Activated CD8-positive, alpha-beta T cell treated with anti-CD3 and anti-CD28 coated beads for 36 hours (primary cell): ENCODE results near the gene SERPINF2. TPM values are rescaled to one million over a fixed set of nuclear protein-coding genes. Genes with fewer than 3 reads are reported as not detected.
A peak's percentile ranks its signal among the peaks of the same experiment; 100 is the strongest.

ENCODE experiments used
- ATAC-seq: fragments of 200-7000 bp; cut with Tn5 transposase; one replicate; pipeline ENCODE4 v1.10.0; 2021; ENCODE audit warnings: mild to moderate bottlenecking, moderate library complexity
- CTCF ChIA-PET: fragments of 350-600 bp; sonication (Branson Sonifier 250); formaldehyde crosslinking; loops from one replicate; lab custom pipeline; 2021; ENCODE audit warnings: antibody characterized with exemption; lab: Charles Lee
- POLR2A ChIA-PET: fragments of 350-600 bp; sonication (Branson Sonifier 250); formaldehyde crosslinking; loops from one replicate; lab custom pipeline; 2021; ENCODE audit warnings: antibody characterized with exemption; lab: Charles Lee
- DNase-seq: peaks from one replicate; pipeline ENCODE4 v3.0.0-alpha.2; 2020
- H3K27ac Mint-ChIP-seq: one replicate; pipeline ENCODE4 v1.8.0; 2021; ENCODE audit warnings: mild to moderate bottlenecking, mixed read lengths
- H3K27me3 Mint-ChIP-seq: one replicate; pipeline ENCODE4 v1.8.0; 2021; ENCODE audit warnings: mixed read lengths
- H3K36me3 Mint-ChIP-seq: one replicate; pipeline ENCODE4 v1.8.0; 2021; ENCODE audit warnings: low read depth, mixed read lengths
- H3K4me1 Mint-ChIP-seq: one replicate; pipeline ENCODE4 v1.8.0; 2021; ENCODE audit warnings: low read depth, mixed read lengths
- H3K4me3 Mint-ChIP-seq: one replicate; pipeline ENCODE4 v1.8.0; 2021; ENCODE audit warnings: mild to moderate bottlenecking, moderate library complexity, mixed read lengths
- H3K9me3 Mint-ChIP-seq: one replicate; pipeline ENCODE4 v1.8.0; 2021; ENCODE audit warnings: mixed read lengths
- intact Hi-C: fragments of 100-400 bp; cut with micrococcal nuclease; formaldehyde crosslinking; loops from one replicate; pipeline ENCODE4 v1.10.0; 2022
- total RNA-seq, 2 experiments: library from RNA; stranded (reverse); gene quantifications; one replicate each; pipeline ENCODE4 v1.2.3, GENCODE V29; 2021
- TF ChIP-seq, protein P1 (sequence below): fragments of 200-600 bp; IDR thresholded peaks from one replicate; pipeline ENCODE4 v1.8.0; 2022; ENCODE audit warnings: antibody characterized with exemption, mild to moderate bottlenecking

SERPINF2 gene
- total RNA-seq, 2 experiments from 2014 or later, result 0.11 to 0.18 TPM

DNA sequence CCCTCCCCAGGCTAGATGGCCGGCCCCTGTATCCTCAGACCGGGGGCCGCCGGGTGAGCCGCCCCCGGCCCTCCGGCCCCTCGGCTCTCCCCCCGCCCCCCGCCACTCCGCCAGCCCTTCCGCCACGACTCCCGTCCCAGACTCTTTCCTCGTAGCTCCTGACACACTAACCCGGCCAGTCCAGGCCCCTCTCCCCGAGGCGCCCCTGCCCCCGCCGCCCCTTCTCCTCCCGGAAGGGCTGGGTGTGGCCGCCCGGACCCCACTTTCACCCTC lies 26.9 kb upstream of the SERPINF2 start:
- no peak for ATAC-seq
- peaks cover 3% of the 10 kb centered on the region for H3K36me3 Mint-ChIP-seq
- H3K9me3 Mint-ChIP-seq, result no peaks in the 10 kb centered on the region
- CTCF ChIA-PET, result interaction anchor here (1.2 to 2.4 kb wide), 6 partner anchors 15 to 166 kb away, joined by 3 to 12 read pairs (median 7); partner anchors contain the start of genes RILP, RPA1 and SMYD4
- DNase-seq, result no peak
- H3K27ac Mint-ChIP-seq, result peak overlapping the region; percentile 57
- peak overlapping the region; percentile 93 for H3K4me3 Mint-ChIP-seq
- intact Hi-C loops, result loop anchor here (5.0 kb wide), 2 partner anchors 157 to 552 kb away; no protein-coding TSS in a partner anchor
- H3K27me3 Mint-ChIP-seq, result peaks cover 11% of the 10 kb centered on the region
- POLR2A ChIA-PET, result interaction anchor here (0.9 to 2.2 kb wide), 2 partner anchors 9 to 113 kb away, joined by 4 to 5 read pairs; partner anchors contain the start of gene WDR81
- TF ChIP-seq, protein P1, sequence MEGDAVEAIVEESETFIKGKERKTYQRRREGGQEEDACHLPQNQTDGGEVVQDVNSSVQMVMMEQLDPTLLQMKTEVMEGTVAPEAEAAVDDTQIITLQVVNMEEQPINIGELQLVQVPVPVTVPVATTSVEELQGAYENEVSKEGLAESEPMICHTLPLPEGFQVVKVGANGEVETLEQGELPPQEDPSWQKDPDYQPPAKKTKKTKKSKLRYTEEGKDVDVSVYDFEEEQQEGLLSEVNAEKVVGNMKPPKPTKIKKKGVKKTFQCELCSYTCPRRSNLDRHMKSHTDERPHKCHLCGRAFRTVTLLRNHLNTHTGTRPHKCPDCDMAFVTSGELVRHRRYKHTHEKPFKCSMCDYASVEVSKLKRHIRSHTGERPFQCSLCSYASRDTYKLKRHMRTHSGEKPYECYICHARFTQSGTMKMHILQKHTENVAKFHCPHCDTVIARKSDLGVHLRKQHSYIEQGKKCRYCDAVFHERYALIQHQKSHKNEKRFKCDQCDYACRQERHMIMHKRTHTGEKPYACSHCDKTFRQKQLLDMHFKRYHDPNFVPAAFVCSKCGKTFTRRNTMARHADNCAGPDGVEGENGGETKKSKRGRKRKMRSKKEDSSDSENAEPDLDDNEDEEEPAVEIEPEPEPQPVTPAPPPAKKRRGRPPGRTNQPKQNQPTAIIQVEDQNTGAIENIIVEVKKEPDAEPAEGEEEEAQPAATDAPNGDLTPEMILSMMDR, result no peak
- peaks cover 22% of the 10 kb centered on the region for H3K4me1 Mint-ChIP-seq

DNA sequence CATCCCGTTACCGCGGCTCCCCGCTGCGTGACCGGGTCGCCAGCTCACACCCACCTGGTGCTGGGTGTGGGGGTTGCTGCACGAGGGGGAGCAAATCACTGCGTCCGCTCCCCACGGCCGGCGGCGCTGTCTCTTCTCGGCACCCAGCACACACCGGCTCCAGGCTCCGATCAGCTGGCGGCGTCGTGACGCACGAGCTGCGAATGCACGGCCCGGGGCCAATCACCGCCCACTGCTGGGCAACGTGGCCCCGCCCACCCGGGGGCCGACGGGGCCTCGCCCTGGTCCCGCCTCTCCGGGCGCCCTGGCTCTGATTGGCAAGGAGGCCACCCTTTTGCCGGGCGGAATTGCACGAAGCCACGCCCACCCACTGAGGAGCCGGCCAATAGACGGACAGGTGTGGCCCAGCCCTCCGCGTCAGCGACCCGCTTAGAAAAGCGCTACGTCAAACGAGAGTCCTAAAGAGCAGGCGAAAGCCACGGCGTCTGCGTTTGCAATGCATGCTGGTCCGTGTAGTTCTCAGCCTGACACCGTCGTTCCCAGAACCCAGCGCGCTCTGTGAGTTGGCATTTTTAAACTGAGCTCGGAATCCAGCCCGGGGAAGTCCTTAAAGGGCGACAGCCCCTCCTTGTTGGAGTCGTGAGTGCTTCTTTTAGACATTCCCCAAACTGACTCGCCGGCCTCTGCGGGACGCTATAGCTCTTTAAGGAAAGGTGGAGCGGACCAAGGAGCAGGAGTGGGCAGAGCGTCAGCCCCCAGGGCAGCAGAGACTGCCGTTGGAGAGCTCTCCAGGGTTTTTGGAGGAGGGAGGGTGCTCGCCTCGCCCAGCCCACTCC lies 26.4 kb upstream of the SERPINF2 start:
- peak overlapping the region; percentile 93 for H3K4me3 Mint-ChIP-seq
- peaks cover 3% of the 10 kb centered on the region for H3K36me3 Mint-ChIP-seq
- TF ChIP-seq, protein P1, result no peak
- peaks cover 19% of the 10 kb centered on the region for H3K4me1 Mint-ChIP-seq
- H3K27me3 Mint-ChIP-seq, result peaks cover 6% of the 10 kb centered on the region
- DNase-seq, result peak; percentile 100
- CTCF ChIA-PET, result interaction anchor here (0.9 to 2.4 kb wide), 16 partner anchors 14 to 339 kb away, joined by 3 to 12 read pairs (median 4); partner anchors contain the start of genes HIC1, RILP, RPA1 and SMYD4
- POLR2A ChIA-PET, result interaction anchor here (0.6 to 2.2 kb wide), 14 partner anchors 8 to 1928 kb away, joined by 3 to 17 read pairs (median 4); partner anchors contain the start of genes RILP, RPA1, SERPINF1 and SMYD4
- peak overlapping the region; percentile 97 for H3K27ac Mint-ChIP-seq
- peak; percentile 89 for ATAC-seq
- intact Hi-C loops, result loop anchor here (5.0 kb wide), 2 partner anchors 156 to 551 kb away; no protein-coding TSS in a partner anchor
- H3K9me3 Mint-ChIP-seq, result no peaks in the 10 kb centered on the region

DNA sequence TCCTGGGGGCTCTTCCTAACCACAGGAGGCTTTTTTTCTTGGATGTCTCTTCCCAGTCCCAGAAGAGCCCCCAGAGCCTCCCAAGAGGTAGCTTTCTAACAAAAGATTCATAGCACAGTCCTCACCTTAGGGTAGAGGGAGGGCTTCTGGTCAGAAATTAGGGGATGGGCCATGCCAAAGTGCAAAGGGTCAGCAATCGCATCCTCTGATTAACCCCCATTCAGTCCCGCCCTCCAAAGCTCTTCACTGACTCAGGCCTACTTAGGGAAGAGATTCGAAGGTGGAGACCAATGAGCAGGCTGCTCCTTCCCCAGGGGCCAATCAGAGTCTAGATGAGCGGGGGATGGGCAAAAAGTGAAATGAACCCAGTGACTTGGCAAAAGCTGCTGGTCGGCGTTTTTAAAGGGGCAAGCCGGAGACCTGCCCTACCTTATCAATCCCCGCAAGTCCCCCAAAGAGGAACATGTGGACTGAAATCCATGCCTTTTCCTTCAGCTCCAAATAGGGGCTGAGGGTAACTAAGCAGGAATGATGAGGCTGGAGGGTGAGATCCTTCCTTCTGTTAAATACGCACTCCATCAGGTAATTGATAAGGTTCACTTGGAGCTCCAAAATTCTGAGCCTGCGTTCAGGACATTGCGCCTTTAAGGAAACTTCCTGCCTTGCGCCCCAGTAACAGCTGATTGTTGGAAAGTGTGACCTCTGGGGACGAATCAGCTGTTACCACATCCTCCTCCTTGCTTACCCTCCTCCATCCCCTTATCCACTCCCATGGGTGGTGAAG lies 25.6 kb upstream of the SERPINF2 start:
- H3K27ac Mint-ChIP-seq, result peak overlapping the region; percentile 97
- peak overlapping the region; percentile 93 for H3K4me3 Mint-ChIP-seq

DNA sequence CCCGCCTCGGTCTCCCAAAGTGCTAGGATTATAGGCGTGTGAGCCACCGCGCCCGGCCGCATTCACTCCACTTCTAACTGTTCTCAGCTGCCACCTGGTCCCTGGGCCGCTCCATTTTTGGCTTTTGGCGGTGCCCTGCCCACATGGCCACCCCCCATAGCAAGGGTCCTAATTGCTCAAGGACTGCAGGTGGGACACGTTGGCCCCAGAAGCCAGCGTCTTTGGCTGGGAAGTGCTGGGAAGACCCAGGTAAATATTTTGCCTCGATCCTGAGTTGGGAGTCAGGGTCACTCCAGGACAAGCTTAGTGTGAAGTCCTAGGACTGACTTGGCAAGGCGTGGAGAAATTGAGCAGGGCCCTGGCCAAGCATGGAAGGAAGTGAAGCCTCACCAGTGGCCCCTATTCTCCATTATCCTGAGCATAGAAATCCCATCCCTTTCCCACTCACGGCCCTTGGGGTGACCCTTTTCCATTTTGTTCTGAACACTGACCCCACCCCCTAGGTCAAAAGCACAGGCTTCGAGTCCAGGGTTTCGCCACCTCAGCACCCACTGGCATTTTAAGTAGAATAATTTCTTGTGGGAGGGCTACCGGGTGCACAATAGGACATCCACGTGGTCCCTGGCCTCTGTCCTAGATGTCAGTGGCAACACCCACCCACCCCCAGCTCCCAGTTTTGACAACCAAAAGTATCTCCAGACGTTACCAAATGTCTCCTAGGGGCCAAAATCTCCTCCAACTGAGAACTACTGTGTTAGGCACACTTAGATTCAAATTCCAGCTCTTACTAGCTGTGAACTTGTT lies 24.1 kb upstream of the SERPINF2 start:
- H3K4me1 Mint-ChIP-seq, result peaks cover 25% of the 10 kb centered on the region
- DNase-seq, result no peak

More for the DNA sequence above, 25.6 kb upstream of the SERPINF2 start:
- peaks cover 19% of the 10 kb centered on the region for H3K4me1 Mint-ChIP-seq
- H3K36me3 Mint-ChIP-seq, result peaks cover under 1% of the 10 kb centered on the region
- intact Hi-C loops, result loop anchor here (5.0 kb wide), 2 partner anchors 155 to 550 kb away; no protein-coding TSS in a partner anchor
- TF ChIP-seq, protein P1, result no peak
- CTCF ChIA-PET, result interaction anchor here (0.9 to 2.4 kb wide), 18 partner anchors 14 to 338 kb away, joined by 3 to 12 read pairs (median 4); partner anchors contain the start of genes HIC1, PRPF8, RILP and RPA1
- peak; percentile 63 for ATAC-seq
- peak; percentile 93 for DNase-seq
- no peaks in the 10 kb centered on the region for H3K9me3 Mint-ChIP-seq
- POLR2A ChIA-PET, result interaction anchor here (1.0 to 2.2 kb wide), 12 partner anchors 7 to 323 kb away, joined by 3 to 17 read pairs (median 5); partner anchors contain the start of genes RILP, RPA1, SERPINF1 and SMYD4
- peaks cover 4% of the 10 kb centered on the region for H3K27me3 Mint-ChIP-seq

More for the DNA sequence above, 24.1 kb upstream of the SERPINF2 start:
- Mint-ChIP-seq H3K36me3 (no peaks in the 10 kb centered on the region), H3K9me3 (no peaks in the 10 kb centered on the region), H3K27me3 (peaks cover 4% of the 10 kb centered on the region), H3K4me3 (peak overlapping the region; percentile 93), H3K27ac (no peak overlapping the region)
- intact Hi-C loops, result loop anchor here (5.0 kb wide), 2 partner anchors 154 to 549 kb away; no protein-coding TSS in a partner anchor
- ChIA-PET CTCF (interaction anchor here (1.1 to 1.4 kb wide), 2 partner anchors 65 to 70 kb away, joined by 3 to 4 read pairs; no protein-coding TSS in a partner anchor), POLR2A (interaction anchor here (0.6 kb wide), 1 partner anchor 12 kb away, joined by 3 read pairs; no protein-coding TSS in a partner anchor)
- no peak for ATAC-seq
- TF ChIP-seq, protein P1, result no peak
